ENCODE results near the gene TRIM38.

The TRIM38 gene

DNA sequence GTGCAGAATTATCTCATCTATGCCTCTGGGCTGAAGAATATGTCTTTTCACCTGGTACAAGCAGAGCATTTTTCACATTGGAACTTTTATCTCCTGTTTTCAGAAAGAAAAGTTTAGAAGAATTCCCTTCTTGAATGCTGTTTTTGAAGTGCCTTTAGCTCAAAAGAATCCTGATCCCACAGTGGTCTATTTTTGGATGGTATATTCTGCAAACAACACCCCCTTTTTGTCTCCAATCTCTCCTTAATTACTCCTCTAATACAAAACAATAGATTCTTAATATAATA is 66.9 kb downstream of the TRIM38 start:
- TF ChIP-seq ZNF70 (CRISPR knock-in tag; IDR thresholded peaks at IDR 0.05) (no peak), TOX (CRISPR knock-in tag; IDR thresholded peaks at IDR 0.05; ENCODE audit: borderline replicate concordance) (no peak), ZFP30 (CRISPR knock-in tag; IDR thresholded peaks at IDR 0.05) (no peak), OSR1 (CRISPR knock-in tag; IDR thresholded peaks at IDR 0.05) (no peak)
- no peak for ATAC-seq

DNA sequence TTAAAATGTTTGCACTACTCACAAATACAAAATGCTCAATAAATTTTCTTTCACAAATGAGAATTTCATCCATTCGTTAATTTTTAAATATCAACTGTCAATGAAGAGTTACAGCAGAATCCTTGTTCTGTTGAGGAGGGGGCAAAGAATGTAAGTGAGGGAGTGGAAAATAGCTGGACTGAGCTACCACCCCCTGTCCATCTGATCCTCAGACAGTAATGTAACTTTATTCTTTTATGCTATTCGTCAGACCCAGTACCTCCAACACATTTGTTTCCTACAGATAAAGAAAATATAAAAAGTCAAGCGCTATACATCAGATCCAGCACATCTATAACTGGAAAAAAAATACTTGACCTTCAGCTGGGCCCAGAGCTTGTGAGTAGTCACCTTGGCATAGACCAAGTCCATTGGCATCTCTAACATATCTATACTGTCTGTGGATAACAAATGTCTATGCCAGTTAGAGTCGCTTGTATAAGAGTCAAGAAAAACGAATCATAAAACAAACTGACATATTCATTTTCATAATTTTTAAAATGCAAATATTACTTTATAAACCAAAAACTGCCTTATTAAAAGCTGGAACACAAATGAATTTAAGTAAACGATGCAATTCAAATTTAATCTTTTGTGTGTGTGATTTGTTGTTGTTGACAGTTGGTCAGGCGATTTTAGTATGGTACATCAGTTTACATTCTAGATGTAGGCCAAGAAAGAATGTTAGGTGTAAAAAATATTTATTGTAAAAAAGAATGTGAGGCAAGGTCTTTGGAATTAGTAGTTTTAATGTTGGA is 67.5 kb downstream of the TRIM38 start:
- TF ChIP-seq TOX (CRISPR knock-in tag; IDR thresholded peaks at IDR 0.05; ENCODE audit: borderline replicate concordance) (no peak), ZFP30 (CRISPR knock-in tag; IDR thresholded peaks at IDR 0.05) (no peak), ZFP3 (CRISPR knock-in tag; IDR thresholded peaks at IDR 0.05) (no peak), CSDC2 (CRISPR knock-in tag; IDR thresholded peaks at IDR 0.05) (no peak), ESRRG (CRISPR knock-in tag; IDR thresholded peaks at IDR 0.05) (no peak), SNAI2 (CRISPR knock-in tag; IDR thresholded peaks at IDR 0.05) (no peak), ZNF565 (CRISPR knock-in tag; conservative IDR thresholded peaks at IDR 0.05; ENCODE audit: low read depth) (no peak)
- TF ChIP-seq, protein P1, sequence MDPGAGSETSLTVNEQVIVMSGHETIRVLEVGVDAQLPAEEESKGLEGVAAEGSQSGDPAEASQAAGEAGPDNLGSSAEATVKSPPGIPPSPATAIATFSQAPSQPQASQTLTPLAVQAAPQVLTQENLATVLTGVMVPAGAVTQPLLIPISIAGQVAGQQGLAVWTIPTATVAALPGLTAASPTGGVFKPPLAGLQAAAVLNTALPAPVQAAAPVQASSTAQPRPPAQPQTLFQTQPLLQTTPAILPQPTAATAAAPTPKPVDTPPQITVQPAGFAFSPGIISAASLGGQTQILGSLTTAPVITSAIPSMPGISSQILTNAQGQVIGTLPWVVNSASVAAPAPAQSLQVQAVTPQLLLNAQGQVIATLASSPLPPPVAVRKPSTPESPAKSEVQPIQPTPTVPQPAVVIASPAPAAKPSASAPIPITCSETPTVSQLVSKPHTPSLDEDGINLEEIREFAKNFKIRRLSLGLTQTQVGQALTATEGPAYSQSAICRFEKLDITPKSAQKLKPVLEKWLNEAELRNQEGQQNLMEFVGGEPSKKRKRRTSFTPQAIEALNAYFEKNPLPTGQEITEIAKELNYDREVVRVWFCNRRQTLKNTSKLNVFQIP (CRISPR knock-in tag; IDR thresholded peaks at IDR 0.05; ENCODE audit: borderline replicate concordance, low read depth): no peak
- TF ChIP-seq, protein P2, sequence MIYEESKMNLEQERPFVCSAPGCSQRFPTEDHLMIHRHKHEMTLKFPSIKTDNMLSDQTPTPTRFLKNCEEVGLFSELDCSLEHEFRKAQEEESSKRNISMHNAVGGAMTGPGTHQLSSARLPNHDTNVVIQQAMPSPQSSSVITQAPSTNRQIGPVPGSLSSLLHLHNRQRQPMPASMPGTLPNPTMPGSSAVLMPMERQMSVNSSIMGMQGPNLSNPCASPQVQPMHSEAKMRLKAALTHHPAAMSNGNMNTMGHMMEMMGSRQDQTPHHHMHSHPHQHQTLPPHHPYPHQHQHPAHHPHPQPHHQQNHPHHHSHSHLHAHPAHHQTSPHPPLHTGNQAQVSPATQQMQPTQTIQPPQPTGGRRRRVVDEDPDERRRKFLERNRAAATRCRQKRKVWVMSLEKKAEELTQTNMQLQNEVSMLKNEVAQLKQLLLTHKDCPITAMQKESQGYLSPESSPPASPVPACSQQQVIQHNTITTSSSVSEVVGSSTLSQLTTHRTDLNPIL (CRISPR knock-in tag; IDR thresholded peaks at IDR 0.05; ENCODE audit: low read depth): no peak
- TF ChIP-seq, protein P3, sequence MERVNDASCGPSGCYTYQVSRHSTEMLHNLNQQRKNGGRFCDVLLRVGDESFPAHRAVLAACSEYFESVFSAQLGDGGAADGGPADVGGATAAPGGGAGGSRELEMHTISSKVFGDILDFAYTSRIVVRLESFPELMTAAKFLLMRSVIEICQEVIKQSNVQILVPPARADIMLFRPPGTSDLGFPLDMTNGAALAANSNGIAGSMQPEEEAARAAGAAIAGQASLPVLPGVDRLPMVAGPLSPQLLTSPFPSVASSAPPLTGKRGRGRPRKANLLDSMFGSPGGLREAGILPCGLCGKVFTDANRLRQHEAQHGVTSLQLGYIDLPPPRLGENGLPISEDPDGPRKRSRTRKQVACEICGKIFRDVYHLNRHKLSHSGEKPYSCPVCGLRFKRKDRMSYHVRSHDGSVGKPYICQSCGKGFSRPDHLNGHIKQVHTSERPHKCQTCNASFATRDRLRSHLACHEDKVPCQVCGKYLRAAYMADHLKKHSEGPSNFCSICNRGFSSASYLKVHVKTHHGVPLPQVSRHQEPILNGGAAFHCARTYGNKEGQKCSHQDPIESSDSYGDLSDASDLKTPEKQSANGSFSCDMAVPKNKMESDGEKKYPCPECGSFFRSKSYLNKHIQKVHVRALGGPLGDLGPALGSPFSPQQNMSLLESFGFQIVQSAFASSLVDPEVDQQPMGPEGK (CRISPR knock-in tag; IDR thresholded peaks at IDR 0.05; ENCODE audit: borderline replicate concordance): no peak
- TF ChIP-seq, protein P4, sequence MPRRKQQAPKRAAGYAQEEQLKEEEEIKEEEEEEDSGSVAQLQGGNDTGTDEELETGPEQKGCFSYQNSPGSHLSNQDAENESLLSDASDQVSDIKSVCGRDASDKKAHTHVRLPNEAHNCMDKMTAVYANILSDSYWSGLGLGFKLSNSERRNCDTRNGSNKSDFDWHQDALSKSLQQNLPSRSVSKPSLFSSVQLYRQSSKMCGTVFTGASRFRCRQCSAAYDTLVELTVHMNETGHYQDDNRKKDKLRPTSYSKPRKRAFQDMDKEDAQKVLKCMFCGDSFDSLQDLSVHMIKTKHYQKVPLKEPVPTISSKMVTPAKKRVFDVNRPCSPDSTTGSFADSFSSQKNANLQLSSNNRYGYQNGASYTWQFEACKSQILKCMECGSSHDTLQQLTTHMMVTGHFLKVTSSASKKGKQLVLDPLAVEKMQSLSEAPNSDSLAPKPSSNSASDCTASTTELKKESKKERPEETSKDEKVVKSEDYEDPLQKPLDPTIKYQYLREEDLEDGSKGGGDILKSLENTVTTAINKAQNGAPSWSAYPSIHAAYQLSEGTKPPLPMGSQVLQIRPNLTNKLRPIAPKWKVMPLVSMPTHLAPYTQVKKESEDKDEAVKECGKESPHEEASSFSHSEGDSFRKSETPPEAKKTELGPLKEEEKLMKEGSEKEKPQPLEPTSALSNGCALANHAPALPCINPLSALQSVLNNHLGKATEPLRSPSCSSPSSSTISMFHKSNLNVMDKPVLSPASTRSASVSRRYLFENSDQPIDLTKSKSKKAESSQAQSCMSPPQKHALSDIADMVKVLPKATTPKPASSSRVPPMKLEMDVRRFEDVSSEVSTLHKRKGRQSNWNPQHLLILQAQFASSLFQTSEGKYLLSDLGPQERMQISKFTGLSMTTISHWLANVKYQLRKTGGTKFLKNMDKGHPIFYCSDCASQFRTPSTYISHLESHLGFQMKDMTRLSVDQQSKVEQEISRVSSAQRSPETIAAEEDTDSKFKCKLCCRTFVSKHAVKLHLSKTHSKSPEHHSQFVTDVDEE (CRISPR knock-in tag; IDR thresholded peaks at IDR 0.05): no peak
- TF ChIP-seq, protein P5, sequence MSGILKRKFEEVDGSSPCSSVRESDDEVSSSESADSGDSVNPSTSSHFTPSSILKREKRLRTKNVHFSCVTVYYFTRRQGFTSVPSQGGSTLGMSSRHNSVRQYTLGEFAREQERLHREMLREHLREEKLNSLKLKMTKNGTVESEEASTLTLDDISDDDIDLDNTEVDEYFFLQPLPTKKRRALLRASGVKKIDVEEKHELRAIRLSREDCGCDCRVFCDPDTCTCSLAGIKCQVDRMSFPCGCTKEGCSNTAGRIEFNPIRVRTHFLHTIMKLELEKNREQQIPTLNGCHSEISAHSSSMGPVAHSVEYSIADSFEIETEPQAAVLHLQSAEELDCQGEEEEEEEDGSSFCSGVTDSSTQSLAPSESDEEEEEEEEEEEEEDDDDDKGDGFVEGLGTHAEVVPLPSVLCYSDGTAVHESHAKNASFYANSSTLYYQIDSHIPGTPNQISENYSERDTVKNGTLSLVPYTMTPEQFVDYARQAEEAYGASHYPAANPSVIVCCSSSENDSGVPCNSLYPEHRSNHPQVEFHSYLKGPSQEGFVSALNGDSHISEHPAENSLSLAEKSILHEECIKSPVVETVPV (CRISPR knock-in tag; IDR thresholded peaks at IDR 0.05): no peak
- ATAC-seq: no peak

DNA sequence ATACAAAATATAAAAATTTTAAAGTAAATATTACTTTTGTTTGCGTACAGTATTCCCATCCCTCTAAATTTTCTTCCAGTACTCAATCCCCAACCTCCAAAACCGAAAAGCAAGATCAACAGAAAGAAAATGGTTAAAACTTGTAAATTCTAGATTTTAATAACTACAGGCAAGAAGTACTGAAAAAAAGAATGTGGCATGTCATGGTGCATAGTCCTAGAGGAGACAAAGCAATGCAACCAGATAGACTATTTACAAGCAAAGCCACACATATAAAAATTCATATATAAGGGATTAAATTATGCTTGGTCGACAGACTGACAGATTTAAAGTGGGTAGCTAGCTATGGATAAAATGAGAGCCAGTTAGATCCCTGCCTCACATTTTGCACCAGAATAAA is 68.1 kb downstream of the TRIM38 start:
- ATAC-seq: no peak
- TF ChIP-seq ZNF8 (CRISPR knock-in tag; IDR thresholded peaks at IDR 0.05): no peak
- TF ChIP-seq, protein P3 (CRISPR knock-in tag; IDR thresholded peaks at IDR 0.05; ENCODE audit: borderline replicate concordance): no peak
- no peak for TF ChIP-seq ZFP3 (CRISPR knock-in tag; IDR thresholded peaks at IDR 0.05)
- TF ChIP-seq TOX (CRISPR knock-in tag; IDR thresholded peaks at IDR 0.05; ENCODE audit: borderline replicate concordance): no peak
- no peak for TF ChIP-seq ESRRG (CRISPR knock-in tag; IDR thresholded peaks at IDR 0.05)
- no peak for TF ChIP-seq ZFP30 (CRISPR knock-in tag; IDR thresholded peaks at IDR 0.05)

Measured in SK-N-SH treated with all-trans-retinoic acid at 6 μM for 48 hours (cell line).